CD8-positive, alpha-beta memory T cell (primary cell): ENCODE data around the gene PSTPIP1. TPM values are rescaled to one million over a fixed set of nuclear protein-coding genes. Genes with fewer than 3 reads are reported as not detected.
A peak's percentile ranks its signal among the peaks of the same experiment; 100 is the strongest.

Experiments used
- CTCF ChIA-PET: fragments of 350-600 bp; sonication (Branson Sonifier 250); formaldehyde crosslinking; loops from one replicate; lab custom pipeline; 2021; ENCODE audit warnings: antibody characterized with exemption; lab: Charles Lee
- POLR2A ChIA-PET: fragments of 350-600 bp; sonication (Branson Sonifier 250); formaldehyde crosslinking; loops from one replicate; lab custom pipeline; 2021; ENCODE audit warnings: antibody characterized with exemption; lab: Charles Lee
- DNase-seq, 5 donors: peaks; one replicate each; pipeline versions ENCODE4 v3.0.0 to v3.0.0-alpha.2; 2020 to 2022; ENCODE audit warnings: mixed read lengths in 1 of 5
- H3K27ac ChIP-seq: one replicate; pipeline ENCODE4 v1.7.0; 2013; ENCODE audit warnings: low read depth, mild to moderate bottlenecking, low read length, moderate library complexity
- H3K27me3 ChIP-seq: 2 replicates; pipeline ENCODE4 v1.7.0; 2013; ENCODE audit warnings: low read length, mild to moderate bottlenecking; ENCODE audit not compliant: insufficient read depth, poor library complexity, severe bottlenecking
- H3K36me3 ChIP-seq: 2 replicates; pipeline ENCODE4 v1.7.0; 2013; ENCODE audit warnings: mild to moderate bottlenecking, low read length, moderate library complexity; ENCODE audit not compliant: insufficient read depth
- H3K4me1 ChIP-seq: 2 replicates; pipeline ENCODE4 v1.7.0; 2013; ENCODE audit warnings: mild to moderate bottlenecking, low read length, moderate library complexity; ENCODE audit not compliant: insufficient read depth
- H3K4me3 ChIP-seq: 2 replicates; pipeline ENCODE4 v1.7.0; 2013; ENCODE audit warnings: mild to moderate bottlenecking, low read length
- H3K9me3 ChIP-seq: 2 replicates; pipeline ENCODE4 v1.7.0; 2013; ENCODE audit warnings: mild to moderate bottlenecking, low read length
- H3K27ac Mint-ChIP-seq, 8 donors: one replicate each; pipeline ENCODE4 v1.8.0; 2020 to 2021; ENCODE audit warnings: mixed read lengths in 8 of 8, mild to moderate bottlenecking in 6 of 8, inconsistent platforms in 3 of 8, moderate library complexity in 3 of 8
- H3K27me3 Mint-ChIP-seq, 2 donors: one replicate each; pipeline ENCODE4 v1.8.0; 2020 to 2021; ENCODE audit warnings: mixed read lengths in 2 of 2, mild to moderate bottlenecking in 1 of 2, moderate library complexity in 1 of 2
- H3K36me3 Mint-ChIP-seq, 3 donors: one replicate each; pipeline ENCODE4 v1.8.0; 2020 to 2021; ENCODE audit warnings: mixed read lengths in 3 of 3, inconsistent platforms in 1 of 3, mild to moderate bottlenecking in 1 of 3
- H3K4me1 Mint-ChIP-seq, 3 donors: one replicate each; pipeline ENCODE4 v1.8.0; 2020 to 2021; ENCODE audit warnings: mixed read lengths in 3 of 3, inconsistent platforms in 1 of 3, mild to moderate bottlenecking in 1 of 3
- H3K4me3 Mint-ChIP-seq, 7 donors: one replicate each; pipeline ENCODE4 v1.8.0; 2020 to 2021; ENCODE audit warnings: mixed read lengths in 7 of 7, mild to moderate bottlenecking in 6 of 7, moderate library complexity in 4 of 7, inconsistent platforms in 2 of 7
- H3K9me3 Mint-ChIP-seq, 5 donors: one replicate each; pipeline ENCODE4 v1.8.0; 2020 to 2022; ENCODE audit warnings: mixed read lengths in 5 of 5, mild to moderate bottlenecking in 3 of 5, moderate library complexity in 2 of 5, inconsistent platforms in 1 of 5
- polyA plus RNA-seq: library from polyadenylated mRNA; unstranded; fragments of 300-500 nt; fragmentation: Illumina TruSeq; gene quantifications from one replicate; pipeline ENCODE4 v1.2.3, GENCODE V29; 2021
- total RNA-seq, 2 experiments: library from RNA; stranded (reverse); gene quantifications; one replicate each; pipeline ENCODE4 v1.2.3, GENCODE V29; 2021

PSTPIP1 gene
- total and polyA plus RNA-seq, 3 experiments from 2014 or later = 83.1 to 127 (median 123) TPM

- ChIA-PET CTCF (no interaction called here), POLR2A (no interaction called here)
- peaks cover 7 to 57% (median 10%) of the 10 kb centered on the region in 3 donors for H3K36me3 Mint-ChIP-seq
- H3K9me3 ChIP-seq = no peaks in the 10 kb centered on the region
- no peak for DNase-seq
- peaks cover 27% of the 10 kb centered on the region for H3K36me3 ChIP-seq
- peaks cover 0 to 2% of the 10 kb centered on the region in 2 donors for H3K27me3 Mint-ChIP-seq
- peak overlapping the region in 2 of 8 donors; percentile 19 to 94 for H3K27ac Mint-ChIP-seq
- H3K27ac ChIP-seq = no peak overlapping the region
- H3K4me1 Mint-ChIP-seq = peaks cover 10 to 25% (median 19%) of the 10 kb centered on the region in 3 donors
- H3K4me1 ChIP-seq = no peaks in the 10 kb centered on the region
- no peaks in the 10 kb centered on the region for H3K27me3 ChIP-seq
- no peak overlapping the region for H3K4me3 ChIP-seq
- H3K4me3 Mint-ChIP-seq = peak overlapping the region in 2 of 7 donors; percentile 11 to 69
- peaks cover 0 to 41% (median 7%) of the 10 kb centered on the region in 5 donors for H3K9me3 Mint-ChIP-seq
Measured at GRCh38 chr15:77039217-77039533, 44.2 kb downstream of the PSTPIP1 start.

GRCh38 chr15:77039848-77040247 lies 44.9 kb downstream of the PSTPIP1 start:
- Mint-ChIP-seq H3K9me3 (peaks cover 0 to 41% (median 7%) of the 10 kb centered on the region in 5 donors), H3K27ac (peak overlapping the region in 1 of 8 donors; percentile 94), H3K36me3 (peaks cover 8 to 57% (median 10%) of the 10 kb centered on the region in 3 donors), H3K27me3 (peaks cover 0 to 2% of the 10 kb centered on the region in 2 donors), H3K4me3 (peak overlapping the region in 1 of 7 donors; percentile 69), H3K4me1 (peaks cover 6 to 22% (median 19%) of the 10 kb centered on the region in 3 donors)
- Histone ChIP-seq H3K4me3 (no peak overlapping the region), H3K27ac (no peak overlapping the region), H3K36me3 (peaks cover 32% of the 10 kb centered on the region), H3K27me3 (no peaks in the 10 kb centered on the region), H3K9me3 (no peaks in the 10 kb centered on the region), H3K4me1 (no peaks in the 10 kb centered on the region)
- ChIA-PET CTCF (no interaction called here), POLR2A (no interaction called here)
- no peak for DNase-seq

- Histone ChIP-seq H3K27ac (no peak overlapping the region), H3K9me3 (no peaks in the 10 kb centered on the region), H3K4me1 (no peaks in the 10 kb centered on the region), H3K4me3 (no peak overlapping the region), H3K27me3 (no peaks in the 10 kb centered on the region), H3K36me3 (peaks cover 29% of the 10 kb centered on the region)
- CTCF ChIA-PET = no interaction called here
- DNase-seq = peak in 1 of 5 donors; percentile 40
- peaks cover 16 to 57% (median 17%) of the 10 kb centered on the region in 3 donors for H3K36me3 Mint-ChIP-seq
- POLR2A ChIA-PET = interaction anchor here (0.7 kb wide), 1 partner anchor 386 kb away, joined by 8 read pairs; no protein-coding TSS in a partner anchor
- H3K4me3 Mint-ChIP-seq = peak overlapping the region in 2 of 7 donors; percentile 3 to 4
- peaks cover 0 to 2% of the 10 kb centered on the region in 2 donors for H3K27me3 Mint-ChIP-seq
- H3K27ac Mint-ChIP-seq = peak overlapping the region in 7 of 8 donors; percentile 7 to 86 (median 68)
- peaks cover 9 to 30% (median 19%) of the 10 kb centered on the region in 3 donors for H3K4me1 Mint-ChIP-seq
- H3K9me3 Mint-ChIP-seq = peaks cover 0 to 41% (median 7%) of the 10 kb centered on the region in 5 donors
Measured at GRCh38 chr15:77040673-77041072, 45.7 kb downstream of the PSTPIP1 start.

GRCh38 chr15:77042245-77042919 lies 47.5 kb downstream of the PSTPIP1 start:
- H3K27me3 ChIP-seq = no peaks in the 10 kb centered on the region
- H3K27ac ChIP-seq = no peak overlapping the region
- peaks cover 0 to 40% (median 7%) of the 10 kb centered on the region in 5 donors for H3K9me3 Mint-ChIP-seq
- peak overlapping the region in 6 of 8 donors; percentile 31 to 87 (median 70) for H3K27ac Mint-ChIP-seq
- H3K27me3 Mint-ChIP-seq = peaks cover 0 to 2% of the 10 kb centered on the region in 2 donors
- H3K4me1 ChIP-seq = no peaks in the 10 kb centered on the region
- peaks cover 18 to 56% (median 22%) of the 10 kb centered on the region in 3 donors for H3K36me3 Mint-ChIP-seq
- ChIA-PET CTCF (no interaction called here), POLR2A (no interaction called here)
- DNase-seq = no peak
- no peak overlapping the region for H3K4me3 Mint-ChIP-seq
- H3K4me1 Mint-ChIP-seq = peaks cover 9 to 25% (median 19%) of the 10 kb centered on the region in 3 donors
- H3K9me3 ChIP-seq = no peaks in the 10 kb centered on the region
- no peak overlapping the region for H3K4me3 ChIP-seq
- H3K36me3 ChIP-seq = peaks cover 11% of the 10 kb centered on the region

GRCh38 chr15:77042955-77043920 lies 48.3 kb downstream of the PSTPIP1 start:
- DNase-seq = peak in 1 of 5 donors; percentile 35
- peaks cover 8% of the 10 kb centered on the region for H3K36me3 ChIP-seq

GRCh38 chr15:77044228-77045042 lies 49.5 kb downstream of the PSTPIP1 start:
- no peak for DNase-seq

More at GRCh38 chr15:77042955-77043920, 48.3 kb downstream of the PSTPIP1 start:
- Histone ChIP-seq H3K4me1 (no peaks in the 10 kb centered on the region), H3K4me3 (no peak overlapping the region), H3K27ac (no peak overlapping the region), H3K9me3 (no peaks in the 10 kb centered on the region), H3K27me3 (no peaks in the 10 kb centered on the region)
- CTCF ChIA-PET = interaction anchor here (1.4 to 2.0 kb wide), 3 partner anchors 11 to 70 kb away, joined by 3 to 7 read pairs (median 5); no protein-coding TSS in a partner anchor
- Mint-ChIP-seq H3K36me3 (peaks cover 18 to 57% (median 20%) of the 10 kb centered on the region in 3 donors), H3K4me3 (no peak overlapping the region), H3K4me1 (peaks cover 9 to 25% (median 19%) of the 10 kb centered on the region in 3 donors), H3K27ac (peak overlapping the region; percentile 1 to 87 (median 28)), H3K9me3 (peaks cover 0 to 35% (median 7%) of the 10 kb centered on the region in 5 donors), H3K27me3 (peaks cover 0 to 2% of the 10 kb centered on the region in 2 donors)
- POLR2A ChIA-PET = no interaction called here

GRCh38 chr15:77045985-77046384 lies 51.1 kb downstream of the PSTPIP1 start:
- Mint-ChIP-seq H3K4me3 (no peak overlapping the region), H3K36me3 (peaks cover 14 to 62% (median 14%) of the 10 kb centered on the region in 3 donors), H3K9me3 (peaks cover 0 to 13% (median 1%) of the 10 kb centered on the region in 5 donors), H3K27ac (peak overlapping the region in 1 of 8 donors; percentile 80), H3K4me1 (peaks cover 9 to 20% (median 14%) of the 10 kb centered on the region in 3 donors), H3K27me3 (no peaks in the 10 kb centered on the region)
- ChIA-PET CTCF (interaction anchor here (1.2 to 2.4 kb wide), 4 partner anchors 10 to 497 kb away, joined by 3 to 9 read pairs (median 5); no protein-coding TSS in a partner anchor), POLR2A (interaction anchor here (1.9 kb wide), 1 partner anchor 32 kb away, joined by 4 read pairs; no protein-coding TSS in a partner anchor)
- Histone ChIP-seq H3K27me3 (no peaks in the 10 kb centered on the region), H3K9me3 (no peaks in the 10 kb centered on the region), H3K36me3 (peaks cover 8% of the 10 kb centered on the region), H3K27ac (no peak overlapping the region), H3K4me3 (no peak overlapping the region), H3K4me1 (no peaks in the 10 kb centered on the region)
- no peak for DNase-seq

More at GRCh38 chr15:77044228-77045042, 49.5 kb downstream of the PSTPIP1 start:
- Histone ChIP-seq H3K4me3 (no peak overlapping the region), H3K27me3 (no peaks in the 10 kb centered on the region), H3K9me3 (no peaks in the 10 kb centered on the region), H3K4me1 (no peaks in the 10 kb centered on the region), H3K36me3 (peaks cover 8% of the 10 kb centered on the region), H3K27ac (no peak overlapping the region)
- Mint-ChIP-seq H3K27me3 (peaks cover 0 to 2% of the 10 kb centered on the region in 2 donors), H3K36me3 (peaks cover 18 to 63% (median 20%) of the 10 kb centered on the region in 3 donors), H3K4me3 (no peak overlapping the region), H3K4me1 (peaks cover 9 to 25% (median 19%) of the 10 kb centered on the region in 3 donors), H3K27ac (peak overlapping the region in 5 of 8 donors; percentile 12 to 80 (median 40)), H3K9me3 (peaks cover 0 to 26% (median 6%) of the 10 kb centered on the region in 5 donors)
- ChIA-PET POLR2A (interaction anchor here (1.9 kb wide), 1 partner anchor 31 kb away, joined by 4 read pairs; no protein-coding TSS in a partner anchor), CTCF (interaction anchor here (1.2 to 2.1 kb wide), 5 partner anchors 12 to 499 kb away, joined by 3 to 9 read pairs (median 5); no protein-coding TSS in a partner anchor)
